GM19099 (cell line): Measurements from ENCODE around the gene NRXN2.

ENCODE experiments used
- POLR2A ChIP-seq: IDR thresholded peaks from 3 replicates; pipeline ENCODE4 v1.6.1; 2011; ENCODE audit warnings: low read depth; ENCODE audit not compliant: insufficient read length; ENCODE audit errors: extremely low read depth

Gene NRXN2

GRCh38 chr11:64638829-64639228, 84.2 kb downstream of the NRXN2 start:
- TF ChIP-seq POLR2A: no peak

GRCh38 chr11:64638018-64638665, 84.9 kb downstream of the NRXN2 start:
- no peak for TF ChIP-seq POLR2A

GRCh38 chr11:64637334-64638017, 85.5 kb downstream of the NRXN2 start:
- TF ChIP-seq POLR2A: no peak

- TF ChIP-seq POLR2A: no peak
Observed at GRCh38 chr11:64633555-64634159, 89.3 kb downstream of the NRXN2 start.

- no peak for TF ChIP-seq POLR2A
Observed at GRCh38 chr11:64632654-64633053, 90.3 kb downstream of the NRXN2 start.

- TF ChIP-seq POLR2A: no peak
Observed at GRCh38 chr11:64632237-64632636, 90.8 kb downstream of the NRXN2 start.

- no peak for TF ChIP-seq POLR2A
Observed at GRCh38 chr11:64631675-64632074, 91.3 kb downstream of the NRXN2 start.

GRCh38 chr11:64629796-64630562, 93.0 kb downstream of the NRXN2 start:
- TF ChIP-seq POLR2A: no peak

GRCh38 chr11:64629103-64629502, 93.9 kb downstream of the NRXN2 start:
- TF ChIP-seq POLR2A: no peak

- no peak for TF ChIP-seq POLR2A
Observed at GRCh38 chr11:64628596-64628995, 94.4 kb downstream of the NRXN2 start.

GRCh38 chr11:64627371-64627770, 95.6 kb downstream of the NRXN2 start:
- TF ChIP-seq POLR2A: no peak

- TF ChIP-seq POLR2A: no peak
Observed at GRCh38 chr11:64626637-64627036, 96.4 kb downstream of the NRXN2 start.

GRCh38 chr11:64624883-64625481, 98.0 kb downstream of the NRXN2 start:
- no peak for TF ChIP-seq POLR2A

- TF ChIP-seq POLR2A: no peak
Observed at GRCh38 chr11:64622681-64623080, 100.3 kb downstream of the NRXN2 start.
